Ishikawa (cell line): Measurements from ENCODE around the gene PRSS12.

Experiments used
- CEBPB ChIP-seq: IDR thresholded peaks from 2 replicates; pipeline ENCODE4 v1.6.1; 2012
- CREB1 ChIP-seq: IDR thresholded peaks from 2 replicates; pipeline ENCODE4 v1.6.1; 2012; ENCODE audit warnings: low read depth
- EGR1 ChIP-seq: IDR thresholded peaks from 2 replicates; pipeline ENCODE4 v1.6.1; 2012
- EP300 ChIP-seq: IDR thresholded peaks from 2 replicates; pipeline ENCODE4 v1.6.1; 2012; ENCODE audit warnings: borderline replicate concordance
- FOXM1 ChIP-seq: IDR thresholded peaks from 2 replicates; pipeline ENCODE4 v1.6.1; 2012; ENCODE audit warnings: low read depth, borderline replicate concordance
- MAX ChIP-seq: IDR thresholded peaks from 2 replicates; pipeline ENCODE4 v1.6.1; 2012
- NFIC ChIP-seq: IDR thresholded peaks from 2 replicates; pipeline ENCODE4 v1.6.1; 2012
- RAD21 ChIP-seq: IDR thresholded peaks from 2 replicates; pipeline ENCODE4 v1.6.1; 2012; ENCODE audit warnings: low read depth
- REST ChIP-seq: IDR thresholded peaks from 2 replicates; pipeline ENCODE4 v1.6.1; 2012; ENCODE audit warnings: low read depth, mild to moderate bottlenecking
- TAF1 ChIP-seq: IDR thresholded peaks from 2 replicates; pipeline ENCODE4 v1.6.1; 2012; ENCODE audit warnings: low read depth, mild to moderate bottlenecking
- TCF12 ChIP-seq: IDR thresholded peaks from 2 replicates; pipeline ENCODE4 v1.6.1; 2012; ENCODE audit warnings: low read depth
- TEAD4 ChIP-seq: IDR thresholded peaks from 2 replicates; pipeline ENCODE4 v1.6.1; 2012
- USF1 ChIP-seq: IDR thresholded peaks from 2 replicates; pipeline ENCODE4 v1.6.1; 2012
- YY1 ChIP-seq: IDR thresholded peaks from 2 replicates; pipeline ENCODE4 v1.6.1; 2012; ENCODE audit warnings: low read depth
- ZBTB7A ChIP-seq: IDR thresholded peaks from 2 replicates; pipeline ENCODE4 v1.6.1; 2012; ENCODE audit warnings: low read depth

The PRSS12 gene

GRCh38 chr4:118372251-118372650, 19.4 kb upstream of the PRSS12 start:
- TF ChIP-seq YY1 (no peak), MAX (no peak), FOXM1 (no peak), ZBTB7A (no peak), CEBPB (no peak), EGR1 (no peak), REST (no peak), TCF12 (no peak), CREB1 (no peak), EP300 (no peak), USF1 (no peak), NFIC (no peak), RAD21 (no peak), TAF1 (no peak), TEAD4 (no peak)

GRCh38 chr4:118369231-118369630, 16.4 kb upstream of the PRSS12 start:
- TF ChIP-seq CREB1: no peak
- no peak for TF ChIP-seq TAF1
- TF ChIP-seq EGR1: no peak
- no peak for TF ChIP-seq ZBTB7A
- no peak for TF ChIP-seq FOXM1
- TF ChIP-seq TCF12: no peak
- TF ChIP-seq YY1: no peak
- TF ChIP-seq NFIC: no peak
- TF ChIP-seq RAD21: no peak
- no peak for TF ChIP-seq CEBPB
- TF ChIP-seq USF1: no peak
- no peak for TF ChIP-seq REST
- no peak for TF ChIP-seq TEAD4
- no peak for TF ChIP-seq EP300
- TF ChIP-seq MAX: no peak

- no peak for TF ChIP-seq ZBTB7A
- TF ChIP-seq FOXM1: no peak
- TF ChIP-seq RAD21: no peak
- no peak for TF ChIP-seq TAF1
- no peak for TF ChIP-seq USF1
Observed at GRCh38 chr4:118367872-118368271, 15.1 kb upstream of the PRSS12 start.

GRCh38 chr4:118367361-118367760, 14.6 kb upstream of the PRSS12 start:
- TF ChIP-seq TEAD4 (no peak), USF1 (no peak), TAF1 (no peak), REST (no peak), NFIC (no peak), YY1 (no peak), CREB1 (no peak), RAD21 (no peak), FOXM1 (no peak), EP300 (no peak), TCF12 (no peak), CEBPB (no peak), ZBTB7A (no peak), EGR1 (no peak), MAX (no peak)
